Measurements from ENCODE around the gene ADAMTS13.

DNA sequence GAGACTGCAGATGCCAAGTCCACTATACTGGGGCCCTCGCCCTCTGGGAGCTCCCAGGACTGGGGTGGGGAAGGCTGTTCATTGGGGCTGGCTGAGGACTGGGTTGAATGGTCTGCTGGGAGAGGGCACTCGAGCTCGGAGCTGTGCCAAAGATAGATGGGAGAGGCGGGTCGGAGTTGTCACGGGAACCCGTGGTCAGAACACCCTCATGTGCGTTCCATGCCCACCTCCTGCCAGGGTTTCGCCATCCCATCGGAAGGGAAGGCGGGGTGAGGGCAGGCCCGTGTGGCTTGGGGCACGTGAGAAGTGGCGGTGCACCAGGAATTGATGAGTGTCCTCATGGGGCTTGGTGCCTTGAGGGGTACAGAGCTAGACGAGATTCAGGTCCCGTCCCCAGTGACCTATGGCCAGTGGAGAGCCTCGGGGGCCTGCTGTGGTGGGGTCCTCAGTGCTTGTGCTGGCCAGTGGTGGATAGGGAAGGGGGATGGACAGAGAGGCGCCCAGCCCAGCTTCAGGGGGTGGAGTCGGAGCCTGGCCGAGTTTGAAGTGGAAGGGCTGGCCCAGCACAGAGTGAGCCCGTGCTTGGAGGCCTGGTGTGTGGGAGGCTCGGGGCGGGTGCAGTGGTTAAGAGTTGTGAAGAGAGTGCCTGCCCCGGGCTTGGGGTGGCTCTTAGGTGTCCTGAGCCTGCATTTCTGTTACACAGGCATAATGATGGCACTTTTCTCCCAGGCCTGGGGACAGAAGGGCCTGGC is 41.9 kb downstream of the ADAMTS13 start:
- TF ChIP-seq, protein P1, sequence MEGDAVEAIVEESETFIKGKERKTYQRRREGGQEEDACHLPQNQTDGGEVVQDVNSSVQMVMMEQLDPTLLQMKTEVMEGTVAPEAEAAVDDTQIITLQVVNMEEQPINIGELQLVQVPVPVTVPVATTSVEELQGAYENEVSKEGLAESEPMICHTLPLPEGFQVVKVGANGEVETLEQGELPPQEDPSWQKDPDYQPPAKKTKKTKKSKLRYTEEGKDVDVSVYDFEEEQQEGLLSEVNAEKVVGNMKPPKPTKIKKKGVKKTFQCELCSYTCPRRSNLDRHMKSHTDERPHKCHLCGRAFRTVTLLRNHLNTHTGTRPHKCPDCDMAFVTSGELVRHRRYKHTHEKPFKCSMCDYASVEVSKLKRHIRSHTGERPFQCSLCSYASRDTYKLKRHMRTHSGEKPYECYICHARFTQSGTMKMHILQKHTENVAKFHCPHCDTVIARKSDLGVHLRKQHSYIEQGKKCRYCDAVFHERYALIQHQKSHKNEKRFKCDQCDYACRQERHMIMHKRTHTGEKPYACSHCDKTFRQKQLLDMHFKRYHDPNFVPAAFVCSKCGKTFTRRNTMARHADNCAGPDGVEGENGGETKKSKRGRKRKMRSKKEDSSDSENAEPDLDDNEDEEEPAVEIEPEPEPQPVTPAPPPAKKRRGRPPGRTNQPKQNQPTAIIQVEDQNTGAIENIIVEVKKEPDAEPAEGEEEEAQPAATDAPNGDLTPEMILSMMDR (IDR thresholded peaks at IDR 0.05; ENCODE audit: poor library complexity, severe bottlenecking) = no peak
- no peak for TF ChIP-seq RAD21 (conservative IDR thresholded peaks at IDR 0.05)
- TF ChIP-seq, protein P2, sequence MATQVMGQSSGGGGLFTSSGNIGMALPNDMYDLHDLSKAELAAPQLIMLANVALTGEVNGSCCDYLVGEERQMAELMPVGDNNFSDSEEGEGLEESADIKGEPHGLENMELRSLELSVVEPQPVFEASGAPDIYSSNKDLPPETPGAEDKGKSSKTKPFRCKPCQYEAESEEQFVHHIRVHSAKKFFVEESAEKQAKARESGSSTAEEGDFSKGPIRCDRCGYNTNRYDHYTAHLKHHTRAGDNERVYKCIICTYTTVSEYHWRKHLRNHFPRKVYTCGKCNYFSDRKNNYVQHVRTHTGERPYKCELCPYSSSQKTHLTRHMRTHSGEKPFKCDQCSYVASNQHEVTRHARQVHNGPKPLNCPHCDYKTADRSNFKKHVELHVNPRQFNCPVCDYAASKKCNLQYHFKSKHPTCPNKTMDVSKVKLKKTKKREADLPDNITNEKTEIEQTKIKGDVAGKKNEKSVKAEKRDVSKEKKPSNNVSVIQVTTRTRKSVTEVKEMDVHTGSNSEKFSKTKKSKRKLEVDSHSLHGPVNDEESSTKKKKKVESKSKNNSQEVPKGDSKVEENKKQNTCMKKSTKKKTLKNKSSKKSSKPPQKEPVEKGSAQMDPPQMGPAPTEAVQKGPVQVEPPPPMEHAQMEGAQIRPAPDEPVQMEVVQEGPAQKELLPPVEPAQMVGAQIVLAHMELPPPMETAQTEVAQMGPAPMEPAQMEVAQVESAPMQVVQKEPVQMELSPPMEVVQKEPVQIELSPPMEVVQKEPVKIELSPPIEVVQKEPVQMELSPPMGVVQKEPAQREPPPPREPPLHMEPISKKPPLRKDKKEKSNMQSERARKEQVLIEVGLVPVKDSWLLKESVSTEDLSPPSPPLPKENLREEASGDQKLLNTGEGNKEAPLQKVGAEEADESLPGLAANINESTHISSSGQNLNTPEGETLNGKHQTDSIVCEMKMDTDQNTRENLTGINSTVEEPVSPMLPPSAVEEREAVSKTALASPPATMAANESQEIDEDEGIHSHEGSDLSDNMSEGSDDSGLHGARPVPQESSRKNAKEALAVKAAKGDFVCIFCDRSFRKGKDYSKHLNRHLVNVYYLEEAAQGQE (IDR thresholded peaks at IDR 0.05; ENCODE audit: borderline replicate concordance) = no peak
- TF ChIP-seq EP300 (conservative IDR thresholded peaks at IDR 0.05; ENCODE audit: poor library complexity, severe bottlenecking) = no peak
- no peak for TF ChIP-seq MXI1 (conservative IDR thresholded peaks at IDR 0.05; ENCODE audit: poor library complexity, severe bottlenecking)
- no peak for TF ChIP-seq POLR2AphosphoS5 (IDR thresholded peaks at IDR 0.05)
- no peak for TF ChIP-seq TAF1 (IDR thresholded peaks at IDR 0.05; ENCODE audit: low read depth)
- TF ChIP-seq EZH2 (IDR thresholded peaks at IDR 0.05; ENCODE audit: borderline replicate concordance, insufficient read depth, low read length, poor library complexity, severe bottlenecking) = no peak
- no peak for TF ChIP-seq SMC3 (conservative IDR thresholded peaks at IDR 0.05; ENCODE audit: poor library complexity)
